NCI-H2196 treated with DMSO at 0.1 percent for 48 hours (cell line): ENCODE results near the gene MRTFA.
"Not testable (repeated sequence)": the region's sequence is repeated elsewhere in the genome, so short reads cannot be mapped to it uniquely, and the experiment has no call there.

Experiments
- DNase-seq: peaks from one replicate; lab custom pipeline; 2025; ENCODE audit not compliant: unreplicated experiment; lab: John Stamatoyannopoulos, UW

MRTFA gene

GRCh38 chr22:40502919-40503318 is 133.6 kb downstream of the MRTFA start:
- DNase-seq = no peak

GRCh38 chr22:40500465-40500786 is 136.1 kb downstream of the MRTFA start:
- DNase-seq = not testable (repeated sequence)

GRCh38 chr22:40499209-40499623 is 137.3 kb downstream of the MRTFA start:
- no peak for DNase-seq

GRCh38 chr22:40498420-40499208 is 137.9 kb downstream of the MRTFA start:
- peak; percentile 32 for DNase-seq

GRCh38 chr22:40493441-40493840 is 143.1 kb downstream of the MRTFA start:
- DNase-seq = no peak

GRCh38 chr22:40491990-40492631 is 144.4 kb downstream of the MRTFA start:
- DNase-seq = no peak

- peak; percentile 9 for DNase-seq
Measured at GRCh38 chr22:40487663-40488249, 148.8 kb downstream of the MRTFA start.

GRCh38 chr22:40486962-40487602 is 149.4 kb downstream of the MRTFA start:
- no peak for DNase-seq

GRCh38 chr22:40485813-40486667 is 150.5 kb downstream of the MRTFA start:
- no peak for DNase-seq

- DNase-seq = no peak
Measured at GRCh38 chr22:40484906-40485669, 151.4 kb downstream of the MRTFA start.

- DNase-seq = no peak
Measured at GRCh38 chr22:40482886-40483285, 153.6 kb downstream of the MRTFA start.

GRCh38 chr22:40482391-40482790 is 154.1 kb downstream of the MRTFA start:
- no peak for DNase-seq

- no peak for DNase-seq
Measured at GRCh38 chr22:40480996-40481395, 155.5 kb downstream of the MRTFA start.

- no peak for DNase-seq
Measured at GRCh38 chr22:40479887-40480538, 156.5 kb downstream of the MRTFA start.

GRCh38 chr22:40479126-40479800 is 157.3 kb downstream of the MRTFA start:
- no peak for DNase-seq

GRCh38 chr22:40478338-40479125 is 158.0 kb downstream of the MRTFA start:
- DNase-seq = no peak

- DNase-seq = no peak
Measured at GRCh38 chr22:40477683-40478337, 158.7 kb downstream of the MRTFA start.

GRCh38 chr22:40476341-40476740 is 160.2 kb downstream of the MRTFA start:
- DNase-seq = no peak
